DOHH2 (cell line): ENCODE results near the gene DISP2.

ENCODE experiments used
- CTCF ChIP-seq: fragments of 200-600 bp; sonication (generic); IDR thresholded peaks from one replicate; pipeline ENCODE4 v1.5.1; 2014; ENCODE audit warnings: antibody characterized with exemption, mild to moderate bottlenecking, low read depth, low read length; ENCODE audit not compliant: poor library complexity, severe bottlenecking
- EZH2phosphoT487 ChIP-seq: fragments of 200-600 bp; sonication (generic); IDR thresholded peaks from 2 replicates; pipeline ENCODE4 v1.6.1; 2017; ENCODE audit warnings: borderline replicate concordance, mild to moderate bottlenecking, antibody characterized with exemption, low read length, moderate library complexity, mixed read lengths

- TF ChIP-seq CTCF (no peak), EZH2phosphoT487 (no peak)
These were observed at the start of gene DISP2 for GRCh38 chr15:40357723-40358470.
